Activated T-cell treated with anti-CD3 and anti-CD28 coated beads for 48 hours (primary cell): ENCODE data around the gene SAMD15.
"Not testable (repeated sequence)": the region's sequence is repeated elsewhere in the genome, so short reads cannot be mapped to it uniquely, and the experiment has no call there.

Experiments used
- DNase-seq: peaks from one replicate; pipeline ENCODE4 v3.0.0-alpha.2; 2020; ENCODE audit warnings: low read depth

Gene SAMD15

DNA sequence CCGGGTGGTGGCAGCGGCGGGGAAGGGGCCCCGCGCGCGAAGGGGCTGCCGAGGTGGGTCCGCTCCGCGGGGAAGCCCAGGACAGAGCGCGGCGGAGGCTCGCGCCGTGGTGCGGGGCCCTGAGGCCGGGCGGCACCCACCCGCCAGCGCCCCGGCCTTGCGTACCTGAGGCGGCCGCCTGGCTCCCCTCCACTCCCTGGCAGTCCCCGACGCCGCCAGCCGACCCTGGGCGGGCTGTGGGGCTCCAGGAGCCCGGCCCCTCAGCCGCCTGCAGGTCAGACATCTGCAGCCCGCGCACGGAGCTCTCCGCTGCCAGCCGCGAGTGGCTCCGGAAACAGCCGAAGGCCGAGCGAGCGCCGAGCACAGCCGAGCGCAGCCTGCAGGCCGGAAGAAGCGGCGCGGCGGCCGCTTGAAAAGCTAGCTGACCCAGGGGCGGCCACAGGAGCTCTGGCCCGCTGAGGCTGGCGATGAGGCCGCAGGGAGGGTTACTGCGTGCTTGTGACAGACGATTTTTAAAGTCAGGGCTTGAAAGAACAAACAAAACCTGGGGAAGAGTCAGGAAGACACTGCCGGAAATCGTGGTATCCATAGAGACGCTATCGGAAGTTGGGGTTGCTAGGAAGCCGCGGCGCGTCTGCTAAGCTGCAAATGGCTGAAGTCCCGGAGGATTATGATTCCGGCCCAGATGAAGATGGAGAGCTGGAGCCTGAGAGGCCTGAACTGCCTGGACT is at the start of gene SAMD15, which contains the start of gene TMED8:
Gene SAMD15, plus strand, starts transcription at position 609 of the 731 bp plus-strand sequence. Its CDS starts 40 bp downstream, at position 649.
Gene TMED8, minus strand, starts transcription at position 324 of the 731 bp plus-strand sequence. Its CDS starts 41 bp downstream, at position 283.
- peak; percentile 82 for DNase-seq

- no peak for DNase-seq
These were observed 47.3 kb upstream of the SAMD15 start for GRCh38 chr14:77329872-77330271.

GRCh38 chr14:77335576-77335975 is 41.6 kb upstream of the SAMD15 start:
- DNase-seq = no peak

DNA sequence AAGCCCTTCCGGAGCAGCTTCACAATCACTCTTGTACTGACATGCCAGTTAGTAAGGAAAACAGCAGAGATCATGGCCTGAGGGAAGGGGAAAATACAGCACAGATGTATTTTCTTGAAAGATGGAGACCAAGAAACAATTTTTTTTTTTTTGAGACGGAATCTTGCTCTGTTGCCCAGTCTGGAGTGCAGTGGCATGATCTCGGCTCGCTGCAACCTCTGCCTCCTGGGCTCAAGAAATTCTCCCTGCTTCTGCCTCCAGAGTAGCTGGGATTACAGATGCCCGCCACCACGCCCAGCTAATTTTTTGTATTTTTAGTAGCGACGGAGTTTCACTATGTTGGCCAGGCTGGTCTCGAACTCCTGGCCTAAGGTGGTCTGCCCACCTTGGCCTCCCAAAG is 39.9 kb upstream of the SAMD15 start:
- not testable (repeated sequence) for DNase-seq

DNA sequence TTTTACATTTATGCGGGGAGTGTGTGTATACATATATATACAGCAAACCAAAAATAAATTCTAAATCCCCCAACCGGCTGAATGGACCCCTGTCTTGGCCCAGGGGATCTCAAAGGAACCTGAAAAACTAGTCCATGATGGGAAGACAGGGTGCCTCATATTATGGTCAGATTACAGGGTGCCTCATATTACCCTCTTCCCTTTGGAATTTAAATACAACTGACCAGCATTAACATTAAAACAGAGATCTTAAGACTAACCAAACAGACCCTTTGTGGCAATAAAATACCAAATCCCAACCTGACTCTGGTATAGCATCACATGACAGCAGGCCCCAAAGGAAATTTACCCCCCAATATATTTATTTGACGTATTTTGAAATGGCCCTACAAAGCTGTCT is 39.3 kb upstream of the SAMD15 start:
- DNase-seq = no peak

- DNase-seq = no peak
These were observed 38.9 kb upstream of the SAMD15 start for GRCh38 chr14:77338302-77338701.

DNA sequence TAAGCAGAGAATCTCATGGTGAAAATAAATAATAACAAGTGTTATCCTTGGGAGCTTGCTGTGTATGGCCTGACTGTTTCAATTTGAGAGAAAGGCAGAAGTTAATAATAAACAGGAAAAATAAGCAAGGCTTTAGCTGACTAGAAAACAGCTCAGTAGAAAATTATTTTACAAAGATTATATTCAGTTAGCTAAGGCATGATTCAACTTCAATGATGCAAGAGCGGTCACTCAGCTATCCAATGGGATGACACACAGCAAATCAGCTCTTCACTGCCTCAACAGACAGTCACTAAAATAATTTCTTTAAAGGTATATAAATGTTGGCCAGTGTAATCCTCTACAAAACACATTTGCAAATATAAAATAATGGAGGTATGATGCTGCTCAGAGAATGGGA is 37.8 kb upstream of the SAMD15 start:
- DNase-seq = no peak

DNA sequence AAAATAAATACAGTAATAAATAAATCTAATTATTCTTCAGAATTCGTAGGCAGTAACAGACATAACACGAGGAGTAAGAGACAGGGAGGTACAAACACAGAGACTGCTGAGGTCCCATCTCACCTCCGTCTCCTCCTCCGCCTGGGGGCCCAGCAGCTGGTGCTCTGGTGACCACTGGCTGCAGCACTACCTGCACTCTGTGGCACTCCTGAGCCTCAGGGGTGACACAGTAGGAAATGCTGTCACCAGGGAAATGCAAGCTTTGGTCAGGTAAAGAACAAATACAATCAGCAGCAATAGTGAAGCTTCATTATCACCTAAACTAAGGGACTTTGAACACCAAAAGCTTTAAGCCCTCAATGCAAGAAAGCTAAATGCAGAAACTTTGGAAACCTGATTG is 36.8 kb upstream of the SAMD15 start:
- no peak for DNase-seq

- no peak for DNase-seq
These were observed 34.3 kb upstream of the SAMD15 start for GRCh38 chr14:77342726-77343397.

- DNase-seq = no peak
These were observed 33.5 kb upstream of the SAMD15 start for GRCh38 chr14:77343662-77344061.

DNA sequence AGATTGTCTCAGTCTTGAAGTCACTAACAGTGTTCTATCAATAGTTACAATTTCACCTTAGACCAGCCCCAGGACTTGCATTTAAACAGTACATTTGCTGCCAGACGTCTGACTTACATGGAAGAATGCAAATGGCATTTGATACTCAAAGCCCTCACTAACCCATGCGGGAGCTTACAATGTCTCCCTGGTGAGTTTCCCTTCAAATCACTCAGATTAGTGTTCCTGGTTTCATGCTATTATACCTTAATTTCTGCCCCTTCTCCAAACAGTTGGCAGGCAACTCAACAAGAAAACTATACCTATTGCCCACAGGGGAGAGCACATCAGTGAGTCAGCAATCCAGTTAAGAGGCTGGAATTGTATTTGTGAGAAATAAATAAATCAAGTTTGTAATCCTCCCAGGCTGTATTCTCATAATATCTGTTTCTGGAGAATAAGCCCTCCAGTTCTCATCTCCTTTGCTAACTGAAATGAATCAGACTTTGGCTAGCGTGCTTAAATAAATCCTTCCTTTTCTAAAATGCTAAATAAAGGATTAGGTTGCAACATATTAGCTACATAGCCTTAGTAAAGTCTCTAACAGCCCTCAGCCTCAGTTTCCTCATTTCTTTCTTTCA is 32.7 kb upstream of the SAMD15 start:
- no peak for DNase-seq

GRCh38 chr14:77346495-77346894 is 30.7 kb upstream of the SAMD15 start:
- no peak for DNase-seq

DNA sequence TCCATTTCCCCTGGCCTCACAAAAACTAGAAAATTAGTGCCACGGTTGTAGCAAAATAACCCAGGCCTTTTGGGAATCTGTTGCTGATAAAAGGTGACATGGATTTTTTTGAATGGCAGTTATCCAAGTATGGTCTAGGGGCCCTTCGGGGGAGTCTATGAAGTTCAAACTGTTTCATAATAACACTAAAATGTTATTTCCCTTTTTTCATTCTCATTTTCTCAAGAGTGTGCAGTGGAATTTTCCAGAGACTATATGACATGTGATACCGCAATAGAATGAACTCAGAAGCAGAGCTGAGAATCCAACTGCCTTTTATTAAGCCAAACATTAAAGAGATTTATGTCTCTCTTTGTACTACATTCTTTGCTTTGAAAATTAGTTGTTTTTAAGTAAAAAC is 29.4 kb upstream of the SAMD15 start:
- DNase-seq = no peak

DNA sequence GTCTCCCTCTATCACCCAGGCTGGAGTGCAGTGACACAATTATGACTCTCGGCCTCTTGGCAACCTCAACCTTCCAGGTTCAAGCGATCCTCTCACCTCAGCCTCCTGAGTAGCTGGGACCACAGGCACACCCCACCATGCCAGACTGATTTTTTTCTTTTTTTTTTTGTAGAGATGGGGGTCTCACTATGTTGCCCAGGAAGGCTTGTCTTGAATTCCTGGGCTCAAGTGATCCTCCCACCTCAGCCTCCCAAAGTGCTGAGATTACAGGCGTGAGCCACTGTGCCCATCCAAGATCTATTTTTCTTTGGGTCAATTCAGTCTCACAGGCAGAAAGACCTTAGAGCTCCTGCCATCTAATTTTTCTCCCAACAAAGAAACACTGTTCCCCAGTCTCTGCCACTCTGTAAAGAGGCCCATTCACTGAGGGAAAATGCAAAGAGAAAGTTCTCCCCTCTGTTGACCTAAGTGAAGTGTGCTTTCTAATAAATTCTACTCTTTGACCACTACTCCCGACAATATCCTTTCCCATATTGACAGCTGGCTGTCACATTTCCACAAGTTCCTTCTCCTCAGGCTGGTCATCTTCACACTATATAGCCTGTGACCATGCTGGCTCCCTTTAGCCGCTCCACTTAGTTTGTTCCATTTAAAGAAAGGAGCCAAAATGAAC is 23.6 kb upstream of the SAMD15 start:
- no peak for DNase-seq

GRCh38 chr14:77355811-77356210 is 21.4 kb upstream of the SAMD15 start:
- no peak for DNase-seq

DNA sequence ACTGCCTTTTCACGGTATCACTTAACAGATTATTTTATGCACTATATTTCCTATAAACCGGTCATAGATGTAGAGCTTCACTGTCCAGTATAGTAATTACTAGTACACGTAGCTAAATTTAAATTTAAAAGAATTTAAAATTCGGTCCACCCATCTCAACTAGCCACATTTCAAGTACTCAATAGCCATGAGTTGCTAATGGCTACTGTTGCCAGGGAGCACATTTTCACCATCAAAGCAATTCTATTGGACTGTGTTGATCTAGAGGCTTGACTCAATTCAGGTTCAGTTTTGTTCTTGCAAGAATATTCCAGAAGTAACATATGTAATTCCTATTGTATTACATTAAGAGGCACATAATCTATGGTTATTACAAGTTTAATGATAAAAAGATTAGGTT is 20.3 kb upstream of the SAMD15 start:
- DNase-seq = no peak

DNA sequence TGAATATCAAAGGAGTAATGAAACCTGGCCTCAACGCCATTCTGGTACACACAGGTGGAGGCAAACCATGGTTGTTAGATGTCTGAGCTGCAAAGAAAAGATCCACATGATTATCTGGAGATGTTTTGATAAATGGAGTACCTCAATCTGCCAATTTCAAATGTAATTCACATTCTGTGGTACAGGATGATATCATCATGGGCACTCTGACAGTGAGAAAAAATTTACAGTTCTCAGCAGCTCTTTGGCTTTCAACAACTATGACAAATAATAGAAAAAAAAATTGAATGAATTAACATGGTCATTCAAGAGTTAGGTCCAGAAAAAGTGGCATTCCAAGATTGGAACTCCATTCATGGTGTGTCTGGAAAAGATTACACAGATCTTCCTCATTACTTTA is 17.6 kb upstream of the SAMD15 start:
- DNase-seq = no peak

GRCh38 chr14:77364146-77364545 is 13.0 kb upstream of the SAMD15 start:
- no peak for DNase-seq

DNA sequence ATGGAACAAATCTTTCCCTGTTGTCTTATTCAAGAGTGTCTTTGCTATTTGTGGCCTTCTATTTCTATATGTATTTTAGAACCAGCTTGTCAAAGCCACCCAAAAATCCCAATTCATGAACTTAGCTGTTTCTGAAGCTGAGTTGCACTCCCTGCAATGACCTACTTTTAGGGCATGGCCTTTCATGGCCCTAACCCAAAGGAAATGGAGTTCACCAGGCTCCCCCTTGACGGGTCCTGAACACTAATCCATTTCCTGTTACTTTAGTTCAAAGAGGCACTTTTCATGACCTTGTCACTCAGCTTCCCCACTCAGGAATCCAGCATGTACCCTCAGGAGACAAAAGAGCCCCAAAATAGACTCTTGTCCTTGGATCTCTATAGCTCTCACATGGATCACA is 7.9 kb upstream of the SAMD15 start:
- no peak for DNase-seq

DNA sequence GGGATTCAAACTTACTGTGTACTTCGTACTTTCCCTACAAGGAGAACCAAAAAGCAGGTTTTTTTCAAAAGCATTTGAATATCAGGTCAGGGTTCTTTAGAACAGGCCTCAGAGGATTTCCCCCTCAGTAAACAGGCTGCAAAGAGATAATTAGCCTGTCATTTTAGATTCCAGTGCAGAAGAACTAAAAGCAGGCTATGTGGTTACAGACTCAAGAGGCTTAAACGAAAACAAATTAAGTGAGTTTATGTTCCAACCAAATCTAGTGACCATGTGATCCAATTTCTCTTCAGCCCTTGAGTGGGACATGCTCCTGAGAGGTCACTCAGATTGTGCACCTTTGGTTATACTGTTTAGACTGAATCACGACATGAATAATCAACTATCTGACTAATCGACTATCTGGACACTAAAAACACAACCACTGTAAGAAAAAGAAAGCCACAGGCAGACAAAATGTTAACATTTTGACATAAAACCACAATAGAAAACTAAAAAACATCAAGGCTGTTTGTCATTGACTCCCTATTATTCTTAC is 4.8 kb upstream of the SAMD15 start:
- no peak for DNase-seq

DNA sequence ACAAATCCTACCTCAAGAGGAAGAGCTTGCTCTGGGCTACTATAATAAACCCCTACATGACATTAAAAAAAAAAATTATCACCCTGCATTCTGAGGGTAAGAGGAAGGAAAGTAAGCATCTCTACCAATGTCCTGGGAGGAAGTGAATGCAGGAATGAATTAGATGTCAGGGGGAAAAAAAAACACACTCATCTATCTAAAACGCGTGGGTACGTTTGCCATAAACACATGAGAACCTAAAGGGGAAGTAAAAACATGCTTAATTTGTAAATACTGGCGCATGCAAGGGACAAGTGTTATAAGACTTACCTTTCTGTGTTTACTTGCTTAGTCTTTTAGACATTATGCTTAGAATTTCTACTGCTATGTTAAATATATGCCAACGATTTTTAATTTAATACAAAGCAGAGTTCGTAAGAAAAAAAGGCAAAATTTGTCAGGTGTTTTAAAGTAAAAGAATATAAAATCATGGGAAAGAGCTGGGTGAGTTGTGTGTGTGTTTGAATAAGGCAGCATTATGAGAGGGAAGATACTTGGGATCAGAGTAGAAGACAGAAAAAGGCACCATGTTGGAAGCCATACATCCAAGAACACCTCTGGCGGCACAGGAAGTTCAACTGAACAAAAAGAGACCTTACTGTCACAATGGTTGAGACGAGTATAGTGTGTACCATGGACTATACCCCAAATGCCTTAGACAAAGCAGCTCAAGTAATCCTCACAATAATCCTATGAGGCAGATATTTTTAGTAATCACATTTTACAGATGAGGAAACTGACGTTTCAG is 1.8 kb upstream of the SAMD15 start:
- DNase-seq = no peak
